Right lobe of liver (tissue), 6 donors: ENCODE measurements around the gene SRC. TPM values are rescaled to one million over a fixed set of nuclear protein-coding genes. Genes with fewer than 3 reads are reported as not detected.

ENCODE experiments used
- ATAC-seq, 4 donors: fragments of 200-7000 bp; cut with Tn5 transposase; one replicate each; pipeline ENCODE4 v1.9.1; 2020; ENCODE audit warnings: mild to moderate bottlenecking in 4 of 4, moderate library complexity in 4 of 4
- DNase-seq, 3 donors: peaks; one replicate each; pipeline ENCODE4 v3.0.0-alpha.2; 2020
- H3K27ac ChIP-seq, 3 donors: fragments of 200-600 bp; one replicate each; pipeline ENCODE4 v1.8.0; 2022
- H3K27me3 ChIP-seq, 2 donors: fragments of 200-600 bp; one replicate each; pipeline ENCODE4 v1.8.0; 2022
- H3K36me3 ChIP-seq, 4 donors: fragments of 200-600 bp; sonication (generic) in 1 of 4; one replicate each; pipeline versions ENCODE4 v1.5.1 to v1.8.0; 2017 to 2022; ENCODE audit warnings: control low read depth in 1 of 4
- H3K4me1 ChIP-seq, 4 donors: fragments of 200-600 bp; sonication (generic) in 1 of 4; one replicate each; pipeline versions ENCODE4 v1.5.1 to v1.8.0; 2017 to 2022; ENCODE audit warnings: control low read depth in 1 of 4
- H3K4me3 ChIP-seq, 3 donors: fragments of 200-600 bp; one replicate each; pipeline ENCODE4 v1.8.0; 2022
- H3K9me3 ChIP-seq, 4 donors: fragments of 200-600 bp; sonication (generic) in 1 of 4; one replicate each; pipeline versions ENCODE4 v1.5.1 to v1.8.0; 2017 to 2022; ENCODE audit warnings: control low read depth in 1 of 4
- POLR2A ChIP-seq: fragments of 450-650 bp; IDR thresholded peaks from one replicate; pipeline ENCODE4 v1.6.1; 2017; ENCODE audit warnings: antibody characterized with exemption, mild to moderate bottlenecking
- WGBS: methylation state at CpG from one replicate; pipeline ENCODE4 v1.1.6; 2018; ENCODE audit warnings: low coverage, low lambda C conversion rate; ENCODE audit not compliant: insufficient coverage; ENCODE audit errors: missing lambda C conversion rate; 5-methylcytosine and 5-hydroxymethylcytosine counted together
- intact Hi-C, 2 donors: fragments of 100-400 bp; cut with DNase I; formaldehyde crosslinking; loops; one replicate each; pipeline versions ENCODE4 v1.11.2 to v1.14.1; 2022
- total RNA-seq, 6 experiments: library from RNA; depleted of rRNA in 2 of 6; stranded (reverse); fragments of >200 nt in 2 of 6; fragmentation: NEBNext Ultra II Directional in 3 of 6; extraction: Animal tissue kit (Norgen Biotek cat#: 25700) in 3 of 6; gene quantifications; one replicate each; pipeline versions ENCODE4 v1.1.0 to v1.2.4, GENCODE V29; 2016 to 2023
- TF ChIP-seq, protein P1 (sequence below), 4 donors: fragments of 200-600 bp in 3 of 4; fragments of 450-650 bp in 1 of 4; IDR thresholded peaks; one replicate each; pipeline versions ENCODE4 v1.5.1 to v1.8.0; 2016 to 2022; ENCODE audit warnings: antibody characterized with exemption in 4 of 4, mild to moderate bottlenecking in 2 of 4
- donor health status: DM: no; HTN: yes; CAD: no.
- donor health status: DM: no; HTN: no; CAD: no.
- donor health status: DM: no; HTN: no; CAD: no.
- donor health status: DM: no; HTN: yes; CAD: no.
- donor health status: DM: no; HTN: yes; CAD: no.

SRC gene
- total RNA-seq, 6 experiments from 2014 or later, result 3.1 to 17.3 (median 11.2) TPM

DNA sequence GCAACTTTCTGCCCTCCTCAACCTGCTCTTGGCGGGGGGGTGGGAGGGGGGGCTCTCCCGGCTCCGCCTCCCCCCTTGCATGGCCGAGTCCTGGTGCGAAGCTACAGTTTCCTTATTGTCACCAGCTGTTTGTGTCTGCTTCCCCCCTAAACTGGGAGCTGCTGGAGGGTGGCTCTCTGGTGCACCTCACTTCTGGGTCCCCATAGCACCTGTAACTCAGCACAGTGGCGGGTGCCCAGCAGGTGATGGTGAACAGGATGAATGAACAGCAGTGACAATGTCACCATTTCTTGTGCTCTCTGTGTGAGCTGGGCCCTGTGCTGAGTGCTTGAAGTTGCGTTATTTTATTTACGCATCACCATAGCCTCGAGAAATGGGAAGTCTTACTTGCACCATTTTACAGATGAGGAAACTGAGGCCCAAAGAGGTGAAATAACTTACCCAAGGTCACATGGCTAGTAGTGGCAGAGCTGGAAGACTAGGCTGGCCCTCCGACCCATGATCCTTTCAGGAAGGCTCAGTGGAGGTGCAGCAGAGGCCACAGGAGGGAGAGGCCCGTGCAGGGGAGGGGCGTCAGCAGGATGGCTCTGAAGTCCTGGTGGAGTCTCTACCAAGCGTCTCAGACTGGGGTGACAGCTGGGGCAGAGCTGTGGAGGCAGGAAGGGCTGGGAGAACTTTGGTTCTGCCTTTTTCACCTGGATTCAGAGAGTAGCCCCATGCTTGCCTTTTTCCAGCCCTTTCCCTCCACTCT, 41.8 kb downstream of the SRC start:
- Histone ChIP-seq H3K36me3 (no peaks in the 10 kb centered on the region), H3K27ac (no peak overlapping the region), H3K9me3 (no peaks in the 10 kb centered on the region), H3K27me3 (no peaks in the 10 kb centered on the region), H3K4me1 (no peaks in the 10 kb centered on the region), H3K4me3 (no peak overlapping the region)
- WGBS, result 92% methylated on average over 7 of the region's 13 CpGs
- intact Hi-C loops, result loop anchor here (5.0 kb wide), 1 partner anchor 115 kb away; no protein-coding TSS in a partner anchor
- no peak for ATAC-seq
- TF ChIP-seq POLR2A, result no peak
- TF ChIP-seq, protein P1, sequence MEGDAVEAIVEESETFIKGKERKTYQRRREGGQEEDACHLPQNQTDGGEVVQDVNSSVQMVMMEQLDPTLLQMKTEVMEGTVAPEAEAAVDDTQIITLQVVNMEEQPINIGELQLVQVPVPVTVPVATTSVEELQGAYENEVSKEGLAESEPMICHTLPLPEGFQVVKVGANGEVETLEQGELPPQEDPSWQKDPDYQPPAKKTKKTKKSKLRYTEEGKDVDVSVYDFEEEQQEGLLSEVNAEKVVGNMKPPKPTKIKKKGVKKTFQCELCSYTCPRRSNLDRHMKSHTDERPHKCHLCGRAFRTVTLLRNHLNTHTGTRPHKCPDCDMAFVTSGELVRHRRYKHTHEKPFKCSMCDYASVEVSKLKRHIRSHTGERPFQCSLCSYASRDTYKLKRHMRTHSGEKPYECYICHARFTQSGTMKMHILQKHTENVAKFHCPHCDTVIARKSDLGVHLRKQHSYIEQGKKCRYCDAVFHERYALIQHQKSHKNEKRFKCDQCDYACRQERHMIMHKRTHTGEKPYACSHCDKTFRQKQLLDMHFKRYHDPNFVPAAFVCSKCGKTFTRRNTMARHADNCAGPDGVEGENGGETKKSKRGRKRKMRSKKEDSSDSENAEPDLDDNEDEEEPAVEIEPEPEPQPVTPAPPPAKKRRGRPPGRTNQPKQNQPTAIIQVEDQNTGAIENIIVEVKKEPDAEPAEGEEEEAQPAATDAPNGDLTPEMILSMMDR (IDR thresholded peaks at IDR 0.05), result no peak
- DNase-seq, result peak in 2 of 3 donors; percentile 14 to 21

DNA sequence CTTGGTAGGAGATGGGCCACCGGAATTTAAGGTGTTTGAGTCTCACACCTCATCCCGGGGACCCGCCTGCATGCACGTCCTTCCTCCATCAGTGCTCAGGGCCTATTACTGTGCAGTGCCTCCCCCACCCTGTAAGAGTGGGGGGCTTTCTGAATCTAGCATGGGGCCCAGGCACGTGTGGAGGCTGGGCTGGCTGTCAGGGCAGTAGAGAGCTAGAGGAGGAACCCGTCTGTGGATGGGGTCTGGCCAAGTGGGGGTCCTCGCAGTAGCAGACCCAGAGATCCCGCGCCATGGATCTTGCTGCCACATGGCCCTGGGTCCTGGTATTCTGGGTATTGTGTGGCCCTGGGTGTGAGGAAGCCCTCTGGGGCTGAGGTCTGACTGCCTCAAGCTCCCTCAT, 42.9 kb downstream of the SRC start:
- intact Hi-C loops, result loop anchor here (5.0 kb wide), 1 partner anchor 117 kb away; no protein-coding TSS in a partner anchor
- no peak for TF ChIP-seq POLR2A
- TF ChIP-seq, protein P1 (IDR thresholded peaks at IDR 0.05), result no peak
- H3K36me3 ChIP-seq, result no peaks in the 10 kb centered on the region

DNA sequence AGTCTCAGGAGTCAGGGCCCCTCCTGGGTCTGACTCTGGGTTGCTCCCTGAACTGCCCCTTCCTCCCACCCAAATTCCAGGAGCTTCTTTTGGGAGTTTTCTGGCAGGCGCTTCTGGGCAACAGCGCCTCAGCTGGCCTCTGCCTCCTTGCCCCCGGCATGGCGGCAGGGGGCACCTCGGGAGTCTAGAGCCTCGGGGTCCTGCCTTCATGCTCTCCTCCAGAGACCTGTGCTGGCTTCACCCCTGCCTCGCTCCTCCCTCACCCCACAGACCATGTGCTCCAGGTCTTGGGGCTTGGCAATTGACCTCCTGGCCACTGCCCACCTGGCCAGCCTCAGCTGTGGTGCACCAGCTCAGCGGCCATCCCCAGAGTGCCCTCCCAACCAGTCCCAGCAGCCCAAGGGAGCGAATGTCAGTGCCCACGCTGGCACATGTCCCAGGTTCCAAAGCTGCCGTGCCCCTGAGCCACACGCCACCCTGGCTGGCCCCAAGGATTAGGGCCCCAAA, 43.4 kb downstream of the SRC start:
- ATAC-seq (no peak), DNase-seq (peak; percentile 13 to 49 (median 43))
- Histone ChIP-seq H3K4me3 (no peak overlapping the region), H3K4me1 (peaks cover 0 to 12% (median 0%) of the 10 kb centered on the region in 4 donors), H3K36me3 (no peaks in the 10 kb centered on the region), H3K9me3 (no peaks in the 10 kb centered on the region), H3K27ac (no peak overlapping the region), H3K27me3 (no peaks in the 10 kb centered on the region)
- TF ChIP-seq POLR2A, result no peak
- TF ChIP-seq, protein P1 (IDR thresholded peaks at IDR 0.05), result no peak
- 81% methylated on average over 7 of the region's 12 CpGs for WGBS
- intact Hi-C loops, result loop anchor here (5.0 kb wide), 1 partner anchor 117 kb away; no protein-coding TSS in a partner anchor

More for the DNA sequence above, 42.9 kb downstream of the SRC start:
- Histone ChIP-seq H3K4me1 (peaks cover 0 to 9% (median 0%) of the 10 kb centered on the region in 4 donors), H3K9me3 (no peaks in the 10 kb centered on the region), H3K27me3 (no peaks in the 10 kb centered on the region), H3K4me3 (no peak overlapping the region), H3K27ac (no peak overlapping the region)
- ATAC-seq, result no peak
- DNase-seq, result peak in 2 of 3 donors; percentile 10 to 36
- 80% methylated on average over 2 of the region's 9 CpGs for WGBS

DNA sequence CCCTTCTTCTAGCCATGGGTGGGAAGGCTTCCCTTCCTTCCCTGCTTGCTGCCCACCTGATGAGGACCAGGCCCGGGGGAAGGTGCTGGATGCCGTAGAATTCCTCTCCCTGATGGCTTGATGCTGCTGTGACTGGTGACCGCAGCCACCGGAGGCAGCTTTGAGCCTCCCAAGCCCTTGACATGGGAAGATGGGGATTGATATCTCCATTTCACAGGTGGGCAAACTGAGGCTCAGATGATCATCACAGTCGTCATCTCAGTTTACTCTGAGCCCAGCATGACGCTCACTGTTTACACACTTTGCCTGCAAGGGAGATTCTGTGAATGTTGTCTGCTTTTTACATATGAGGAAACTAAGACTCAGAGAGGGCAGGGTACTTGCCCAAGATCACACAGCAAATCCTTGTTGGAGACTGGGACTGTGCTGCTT, 43.9 kb downstream of the SRC start:
- H3K4me1 ChIP-seq, result peaks cover 0 to 12% (median 0%) of the 10 kb centered on the region in 4 donors
- ATAC-seq (no peak), DNase-seq (peak in 2 of 3 donors; percentile 5 to 28)
- H3K27ac ChIP-seq, result no peak overlapping the region
- H3K36me3 ChIP-seq, result no peaks in the 10 kb centered on the region
- no peak overlapping the region for H3K4me3 ChIP-seq
- TF ChIP-seq, protein P1 (IDR thresholded peaks at IDR 0.05), result no peak
- no peak for TF ChIP-seq POLR2A
- intact Hi-C loops, result loop anchor here (5.0 to 10.0 kb wide), 3 partner anchors 118 to 137 kb away; partner anchors contain the start of genes BLCAP (in 2 of the 2) and NNAT (in 1 of the 2)
- H3K9me3 ChIP-seq, result no peaks in the 10 kb centered on the region
- H3K27me3 ChIP-seq, result no peaks in the 10 kb centered on the region
- no CpG with 5 or more reads among the region's 6 CpGs for WGBS
